IPS-11a (cell line): ENCODE measurements around the gene STEEP1.
"Not testable (repeated sequence)": the region's sequence is repeated elsewhere in the genome, so short reads cannot be mapped to it uniquely, and the experiment has no call there.

Experiments
- H3K4me3 ChIP-seq: one replicate; pipeline ENCODE4 v1.5.1; 2013; ENCODE audit warnings: low read depth, low read length, control low read depth

The STEEP1 gene

DNA sequence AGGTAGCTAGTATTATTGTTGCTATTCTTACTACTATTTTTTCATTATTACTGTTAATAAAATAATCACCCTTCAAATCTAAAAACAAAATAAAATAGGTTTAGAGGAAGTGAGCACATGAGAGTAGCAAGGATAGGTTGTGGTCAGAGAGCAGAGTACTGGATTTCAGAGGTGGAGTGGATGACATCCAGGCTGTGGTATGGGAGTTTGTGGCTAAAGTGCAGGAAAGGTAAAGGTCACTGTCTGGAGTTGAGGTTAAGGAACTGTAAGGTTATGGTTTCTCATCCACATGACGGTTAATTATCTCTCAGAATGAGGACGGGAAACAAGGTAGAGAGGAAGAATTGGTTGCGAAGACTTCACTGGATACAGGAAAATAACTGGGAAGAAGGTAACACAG lies 27.7 kb downstream of the STEEP1 start:
- H3K4me3 ChIP-seq = no peak overlapping the region

DNA sequence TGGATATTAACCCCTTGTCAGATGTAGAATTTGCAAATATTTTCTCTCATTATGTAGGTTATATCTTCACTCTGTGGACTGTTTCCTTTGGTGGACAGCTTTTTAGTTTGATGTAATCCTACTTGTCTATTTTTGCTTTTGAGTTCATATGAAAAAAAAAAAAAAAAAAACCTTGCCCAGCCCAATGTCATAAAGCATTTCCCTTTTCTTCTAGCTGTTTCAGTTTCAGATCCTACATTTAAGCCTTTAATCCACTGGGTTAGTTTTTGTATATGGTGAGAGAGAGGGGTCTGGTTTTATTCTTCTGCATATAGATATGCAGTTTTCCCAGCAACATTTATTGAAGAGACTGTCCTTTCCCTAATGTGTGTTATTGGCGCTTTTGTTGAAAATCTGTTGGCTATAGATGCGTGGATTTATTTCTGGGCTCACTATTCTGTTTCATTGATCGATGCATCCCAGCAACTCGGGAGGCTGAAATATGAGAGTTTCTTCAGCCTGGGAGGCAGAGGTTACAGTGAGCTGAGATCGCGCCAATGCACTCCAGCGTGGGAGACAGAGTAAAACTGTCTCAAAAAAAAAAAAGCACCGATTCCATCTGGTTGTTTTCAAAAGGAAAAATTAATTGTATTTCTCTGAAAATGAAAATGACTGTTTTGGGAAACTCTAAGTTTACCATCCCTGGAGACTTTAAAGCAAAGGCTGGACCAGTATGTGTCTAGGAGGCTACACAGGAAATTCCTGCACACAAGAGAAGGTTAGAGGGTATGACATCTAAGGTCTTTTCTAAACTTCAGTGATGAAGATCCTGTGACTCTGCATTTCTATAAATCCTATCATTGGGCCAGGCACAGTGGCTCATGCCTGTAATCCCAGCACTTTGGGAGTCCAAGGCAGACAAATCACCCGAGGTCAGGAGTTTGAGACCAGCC lies 35.6 kb downstream of the STEEP1 start:
- H3K4me3 ChIP-seq = no peak overlapping the region

GRCh38 chrX:119523664-119524184 lies 41.5 kb downstream of the STEEP1 start:
- H3K4me3 ChIP-seq = no peak overlapping the region

- no peak overlapping the region for H3K4me3 ChIP-seq
These were observed 44.0 kb downstream of the STEEP1 start for GRCh38 chrX:119521246-119521645.

- H3K4me3 ChIP-seq = no peak overlapping the region
These were observed 46.8 kb downstream of the STEEP1 start for GRCh38 chrX:119518371-119518770.

GRCh38 chrX:119516157-119516702 lies 49.0 kb downstream of the STEEP1 start:
- H3K4me3 ChIP-seq = no peak overlapping the region

DNA sequence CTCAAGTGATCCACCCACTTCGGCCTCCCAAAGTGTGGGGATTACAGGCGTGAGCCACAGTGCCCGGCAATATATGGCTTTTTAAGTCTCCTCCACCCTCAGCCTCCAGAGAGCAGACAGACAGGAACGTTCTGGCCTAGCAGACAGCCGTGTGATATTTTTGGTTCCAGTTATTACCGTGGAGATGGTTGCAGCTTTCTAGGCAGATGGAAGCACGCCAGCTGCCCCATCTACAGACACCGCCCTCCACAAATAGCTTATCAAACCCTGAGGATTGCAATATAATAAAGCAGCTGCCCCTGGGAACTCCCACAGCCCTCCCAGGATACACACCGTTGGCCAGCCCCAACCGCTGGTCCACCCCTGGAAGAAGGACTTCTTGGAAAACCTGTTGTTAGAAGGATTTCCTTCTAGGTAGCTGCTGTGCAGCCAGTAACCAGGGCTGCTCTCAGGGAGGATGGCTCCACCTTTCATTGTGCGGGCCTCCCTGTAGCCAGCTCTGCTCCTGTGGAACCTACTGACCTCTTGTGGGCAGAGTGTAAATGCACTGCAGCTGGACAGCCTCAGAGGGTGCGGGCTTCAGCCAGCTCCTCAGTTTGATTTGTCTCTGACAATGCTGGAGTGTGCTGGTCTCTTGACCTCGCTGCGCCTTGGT lies 52.9 kb downstream of the STEEP1 start:
- no peak overlapping the region for H3K4me3 ChIP-seq

DNA sequence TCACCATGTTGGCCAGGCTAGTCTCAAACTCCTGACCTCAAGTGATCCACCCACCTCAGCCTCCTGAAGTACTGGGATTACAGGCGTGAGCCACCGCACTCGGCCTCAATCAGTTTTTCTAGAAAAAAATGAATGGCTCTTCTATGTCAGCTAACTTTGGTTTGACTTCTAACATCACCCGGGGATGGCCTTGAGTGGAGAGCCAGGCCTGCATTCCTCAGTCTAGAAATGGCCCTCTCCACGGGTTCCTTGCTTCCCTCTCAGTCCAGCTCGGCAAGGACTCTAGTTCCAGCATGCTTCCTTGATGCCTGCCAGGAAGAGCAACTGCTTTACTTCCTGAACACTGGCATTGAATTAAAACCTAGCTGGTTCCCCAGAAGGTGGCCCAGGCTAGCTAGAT lies 58.0 kb downstream of the STEEP1 start:
- H3K4me3 ChIP-seq = no peak overlapping the region

DNA sequence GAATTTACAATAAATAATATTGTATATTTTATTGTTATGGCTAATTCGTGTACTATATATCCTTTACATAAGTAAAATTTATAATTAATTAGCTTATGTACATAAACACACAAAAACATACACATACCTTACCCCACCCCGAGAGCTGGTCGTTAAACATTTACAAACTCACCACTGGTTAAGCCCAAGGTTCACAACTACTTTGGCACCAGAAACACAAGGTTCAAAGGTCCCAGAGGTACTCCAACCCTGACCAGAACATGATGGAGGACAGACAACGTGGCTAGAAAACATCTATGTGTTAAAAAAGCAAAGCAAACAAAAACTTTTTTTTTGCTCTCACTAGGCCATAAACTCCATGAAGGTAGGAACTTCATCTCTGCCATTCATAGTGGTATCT lies 59.3 kb downstream of the STEEP1 start:
- H3K4me3 ChIP-seq = no peak overlapping the region

- not testable (repeated sequence) for H3K4me3 ChIP-seq
These were observed 60.1 kb downstream of the STEEP1 start for GRCh38 chrX:119505145-119505544.

DNA sequence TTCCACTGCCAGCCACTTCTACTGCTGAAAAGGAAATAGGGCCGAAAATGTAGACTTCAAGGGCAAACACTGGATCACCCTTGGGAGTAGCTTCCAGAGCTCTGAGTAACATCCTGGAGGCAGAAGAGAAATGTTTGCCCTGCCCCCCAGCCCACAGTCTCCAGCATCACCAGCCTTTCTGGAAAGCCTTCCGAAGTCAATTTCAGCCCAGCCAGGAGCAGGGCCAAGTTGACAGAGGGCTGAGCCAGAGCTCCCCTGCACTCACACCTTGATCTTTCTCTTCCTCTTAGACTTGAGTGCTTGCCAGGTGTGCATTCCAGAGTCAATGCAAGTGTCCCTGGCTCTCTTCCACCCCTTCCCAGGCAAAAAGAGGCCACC lies 61.7 kb downstream of the STEEP1 start:
- H3K4me3 ChIP-seq = no peak overlapping the region

DNA sequence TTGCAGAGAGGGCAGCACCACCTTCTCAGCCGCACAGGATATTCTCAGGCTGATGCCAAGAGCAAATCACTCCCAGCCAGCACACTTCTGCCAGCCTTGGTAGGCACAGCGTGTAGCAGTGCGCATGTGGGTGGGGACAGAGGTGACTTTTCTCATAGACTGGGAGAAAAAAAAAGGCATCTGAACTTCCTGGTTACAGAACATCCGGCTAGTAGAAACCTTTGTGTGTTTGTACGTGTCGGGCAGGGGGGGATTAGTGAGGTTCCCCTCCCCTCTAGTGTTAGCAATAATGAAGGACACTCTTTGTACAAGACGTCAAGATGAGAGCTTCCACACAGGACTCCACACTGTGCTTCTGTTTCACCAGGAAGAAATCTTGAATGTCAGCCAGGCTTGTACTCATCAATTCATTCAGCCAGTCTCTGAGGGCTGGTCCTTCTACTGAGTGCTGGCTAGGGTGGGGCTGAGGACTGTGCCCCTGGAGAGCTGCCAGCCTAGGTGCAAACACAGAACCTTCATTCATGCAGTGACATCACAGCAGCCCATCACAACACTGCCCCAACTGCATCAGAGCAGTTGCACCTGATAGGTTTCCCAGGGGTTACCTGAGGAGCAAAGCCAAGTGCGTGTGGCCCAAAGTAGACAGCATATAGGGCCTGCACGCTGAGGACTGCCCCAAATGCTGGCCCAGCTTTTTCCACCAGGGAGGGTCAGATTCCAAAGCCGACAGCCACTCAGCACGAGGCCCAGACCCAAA lies 62.3 kb downstream of the STEEP1 start:
- H3K4me3 ChIP-seq = no peak overlapping the region

GRCh38 chrX:119501511-119502148 lies 63.6 kb downstream of the STEEP1 start:
- H3K4me3 ChIP-seq = no peak overlapping the region

GRCh38 chrX:119500061-119500800 lies 65.0 kb downstream of the STEEP1 start:
- H3K4me3 ChIP-seq = no peak overlapping the region

- no peak overlapping the region for H3K4me3 ChIP-seq
These were observed 68.0 kb downstream of the STEEP1 start for GRCh38 chrX:119497185-119497584.

- H3K4me3 ChIP-seq = no peak overlapping the region
These were observed 69.2 kb downstream of the STEEP1 start for GRCh38 chrX:119495734-119496726.

DNA sequence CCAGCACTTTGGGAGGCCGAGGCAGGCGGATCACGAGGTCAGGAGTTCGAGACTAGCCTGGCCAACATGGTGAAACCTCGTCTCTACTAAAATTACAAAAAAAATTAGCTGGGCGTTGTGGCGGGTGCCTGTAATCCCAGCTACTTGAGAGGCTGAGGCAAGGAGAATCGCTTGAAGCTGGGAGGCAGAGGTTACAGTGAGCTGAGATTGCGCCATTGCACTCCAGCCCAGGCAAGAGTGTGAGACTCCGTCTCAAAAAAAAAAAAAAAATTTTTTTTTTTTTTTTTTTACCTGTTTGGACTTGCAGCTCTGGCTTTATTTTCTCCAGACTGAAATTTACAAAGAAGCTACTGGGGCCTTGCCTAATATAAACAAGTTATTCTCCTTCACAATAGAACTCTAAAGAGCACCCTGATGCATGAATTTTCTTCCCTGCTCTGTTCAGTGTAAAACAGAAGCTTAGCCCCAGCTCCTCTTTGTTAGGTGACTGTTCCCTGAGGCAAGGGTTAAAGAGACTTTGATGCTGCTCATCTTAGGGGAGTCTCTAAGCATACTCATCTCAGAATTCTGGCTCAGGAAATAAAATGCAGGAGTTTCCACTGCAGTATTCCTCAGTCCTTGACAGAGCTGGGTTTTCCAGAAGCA lies 71.2 kb downstream of the STEEP1 start:
- H3K4me3 ChIP-seq = not testable (repeated sequence)

GRCh38 chrX:119492463-119492862 lies 72.7 kb downstream of the STEEP1 start:
- no peak overlapping the region for H3K4me3 ChIP-seq
